GM10266 (cell line): ENCODE measurements around the gene CLEC10A.

Experiments used
- DNase-seq: peaks from one replicate; pipeline ENCODE4 v3.0.0; 2012; ENCODE audit errors: extremely low spot score
- CTCF ChIP-seq: IDR thresholded peaks from 2 replicates; pipeline ENCODE4 v1.5.1; 2012; ENCODE audit warnings: mild to moderate bottlenecking, low read depth; ENCODE audit not compliant: control insufficient read depth, insufficient read depth; ENCODE audit errors: missing control alignments

CLEC10A gene

GRCh38 chr17:7111784-7112509 is 31.9 kb upstream of the CLEC10A start:
- TF ChIP-seq CTCF = no peak
- DNase-seq = no peak

GRCh38 chr17:7110617-7111306 is 30.7 kb upstream of the CLEC10A start:
- TF ChIP-seq CTCF = no peak

GRCh38 chr17:7109461-7110322 is 29.6 kb upstream of the CLEC10A start:
- DNase-seq = no peak
- TF ChIP-seq CTCF = no peak

More at GRCh38 chr17:7110617-7111306, 30.7 kb upstream of the CLEC10A start:
- no peak for DNase-seq

GRCh38 chr17:7108981-7109380 is 28.9 kb upstream of the CLEC10A start:
- TF ChIP-seq CTCF = no peak
- no peak for DNase-seq

GRCh38 chr17:7108560-7108925 is 28.5 kb upstream of the CLEC10A start:
- no peak for DNase-seq
- no peak for TF ChIP-seq CTCF

GRCh38 chr17:7107795-7108559 is 27.9 kb upstream of the CLEC10A start:
- no peak for DNase-seq
- no peak for TF ChIP-seq CTCF
